ENCODE data around the gene CEMIP. TPM values are rescaled to one million over a fixed set of nuclear protein-coding genes. Genes with fewer than 3 reads are reported as not detected.

CEMIP gene
- total RNA-seq, 2 donors from 2014 or later, result 2.2 TPM; not detected in 1

GRCh38 chr15:80789796-80790195 lies 10.6 kb downstream of the CEMIP start:
- Histone ChIP-seq H3K27ac (ENCODE audit: low read depth, low read length) (no peak overlapping the region), H3K9ac (ENCODE audit: extremely low read depth, low read length, poor library complexity, severe bottlenecking) (no peak overlapping the region), H3K4me1 (ENCODE audit: control insufficient read depth, insufficient read depth, low read length) (no peaks in the 10 kb centered on the region), H3K27me3 (ENCODE audit: control insufficient read depth, insufficient read depth, low read length, poor library complexity, severe bottlenecking) (peaks cover 7% of the 10 kb centered on the region), H3K36me3 (ENCODE audit: control insufficient read depth, insufficient read depth, low read length) (no peaks in the 10 kb centered on the region), H3K9me3 (ENCODE audit: control insufficient read depth, low read length) (no peaks in the 10 kb centered on the region), H3K4me3 (ENCODE audit: low read length) (no peak overlapping the region)
- no peak for DNase-seq
- Mint-ChIP-seq H3K27me3 (ENCODE audit: insufficient read depth) (no peaks in the 10 kb centered on the region), H3K9me3 (no peaks in the 10 kb centered on the region), H3K4me1 (no peaks in the 10 kb centered on the region), H3K27ac (no peak overlapping the region), H3K4me3 (no peak overlapping the region), H3K36me3 (ENCODE audit: low read depth) (no peaks in the 10 kb centered on the region)
- no peak for TF ChIP-seq CTCF (conservative IDR thresholded peaks at IDR 0.05)
- WGBS, 2 experiments (ENCODE audit: insufficient coverage in 1 of 2, insufficient read length in 1 of 2), result 83 to 86% methylated on average over 2 to 4 of the region's 4 CpGs

- Mint-ChIP-seq H3K27me3 (ENCODE audit: insufficient read depth) (no peaks in the 10 kb centered on the region), H3K4me3 (no peak overlapping the region), H3K27ac (no peak overlapping the region), H3K9me3 (no peaks in the 10 kb centered on the region), H3K4me1 (no peaks in the 10 kb centered on the region), H3K36me3 (ENCODE audit: low read depth) (no peaks in the 10 kb centered on the region)
- H3K4me1 ChIP-seq (ENCODE audit: control insufficient read depth, insufficient read depth, low read length), result no peaks in the 10 kb centered on the region
- H3K27me3 ChIP-seq (ENCODE audit: control insufficient read depth, insufficient read depth, low read length, poor library complexity, severe bottlenecking), result peaks cover 5% of the 10 kb centered on the region
- no peak for TF ChIP-seq CTCF (conservative IDR thresholded peaks at IDR 0.05)
- no peak overlapping the region for H3K27ac ChIP-seq (ENCODE audit: low read depth, low read length)
- DNase-seq, result no peak
- WGBS, 2 experiments (ENCODE audit: insufficient coverage in 1 of 2, insufficient read length in 1 of 2), result 89 to 93% methylated on average over 3 to 5 of the region's 5 CpGs
- no peak overlapping the region for H3K4me3 ChIP-seq (ENCODE audit: low read length)
- H3K9me3 ChIP-seq (ENCODE audit: control insufficient read depth, low read length), result no peaks in the 10 kb centered on the region
- no peaks in the 10 kb centered on the region for H3K36me3 ChIP-seq (ENCODE audit: control insufficient read depth, insufficient read depth, low read length)
- no peak overlapping the region for H3K9ac ChIP-seq (ENCODE audit: extremely low read depth, low read length, poor library complexity, severe bottlenecking)
Measured at GRCh38 chr15:80790236-80790635, 11.1 kb downstream of the CEMIP start.

GRCh38 chr15:80791004-80791403 lies 11.8 kb downstream of the CEMIP start:
- H3K9me3 Mint-ChIP-seq, result no peaks in the 10 kb centered on the region
- no peak overlapping the region for H3K27ac Mint-ChIP-seq
- TF ChIP-seq CTCF (conservative IDR thresholded peaks at IDR 0.05), result no peak
- WGBS, 2 experiments (ENCODE audit: insufficient coverage in 1 of 2, insufficient read length in 1 of 2), result 92 to 100% methylated on average over 1 of the region's 1 CpG
- H3K9ac ChIP-seq (ENCODE audit: extremely low read depth, low read length, poor library complexity, severe bottlenecking), result no peak overlapping the region
- no peaks in the 10 kb centered on the region for H3K36me3 ChIP-seq (ENCODE audit: control insufficient read depth, insufficient read depth, low read length)
- no peaks in the 10 kb centered on the region for H3K9me3 ChIP-seq (ENCODE audit: control insufficient read depth, low read length)
- no peaks in the 10 kb centered on the region for H3K4me1 Mint-ChIP-seq
- H3K27ac ChIP-seq (ENCODE audit: low read depth, low read length), result no peak overlapping the region
- no peak overlapping the region for H3K4me3 Mint-ChIP-seq
- H3K4me3 ChIP-seq (ENCODE audit: low read length), result no peak overlapping the region
- peaks cover 5% of the 10 kb centered on the region for H3K27me3 ChIP-seq (ENCODE audit: control insufficient read depth, insufficient read depth, low read length, poor library complexity, severe bottlenecking)
- H3K36me3 Mint-ChIP-seq (ENCODE audit: low read depth), result no peaks in the 10 kb centered on the region
- no peaks in the 10 kb centered on the region for H3K4me1 ChIP-seq (ENCODE audit: control insufficient read depth, insufficient read depth, low read length)
- no peaks in the 10 kb centered on the region for H3K27me3 Mint-ChIP-seq (ENCODE audit: insufficient read depth)
- DNase-seq, result no peak
